ENCODE measurements around the gene TMEM235.

The TMEM235 gene

DNA sequence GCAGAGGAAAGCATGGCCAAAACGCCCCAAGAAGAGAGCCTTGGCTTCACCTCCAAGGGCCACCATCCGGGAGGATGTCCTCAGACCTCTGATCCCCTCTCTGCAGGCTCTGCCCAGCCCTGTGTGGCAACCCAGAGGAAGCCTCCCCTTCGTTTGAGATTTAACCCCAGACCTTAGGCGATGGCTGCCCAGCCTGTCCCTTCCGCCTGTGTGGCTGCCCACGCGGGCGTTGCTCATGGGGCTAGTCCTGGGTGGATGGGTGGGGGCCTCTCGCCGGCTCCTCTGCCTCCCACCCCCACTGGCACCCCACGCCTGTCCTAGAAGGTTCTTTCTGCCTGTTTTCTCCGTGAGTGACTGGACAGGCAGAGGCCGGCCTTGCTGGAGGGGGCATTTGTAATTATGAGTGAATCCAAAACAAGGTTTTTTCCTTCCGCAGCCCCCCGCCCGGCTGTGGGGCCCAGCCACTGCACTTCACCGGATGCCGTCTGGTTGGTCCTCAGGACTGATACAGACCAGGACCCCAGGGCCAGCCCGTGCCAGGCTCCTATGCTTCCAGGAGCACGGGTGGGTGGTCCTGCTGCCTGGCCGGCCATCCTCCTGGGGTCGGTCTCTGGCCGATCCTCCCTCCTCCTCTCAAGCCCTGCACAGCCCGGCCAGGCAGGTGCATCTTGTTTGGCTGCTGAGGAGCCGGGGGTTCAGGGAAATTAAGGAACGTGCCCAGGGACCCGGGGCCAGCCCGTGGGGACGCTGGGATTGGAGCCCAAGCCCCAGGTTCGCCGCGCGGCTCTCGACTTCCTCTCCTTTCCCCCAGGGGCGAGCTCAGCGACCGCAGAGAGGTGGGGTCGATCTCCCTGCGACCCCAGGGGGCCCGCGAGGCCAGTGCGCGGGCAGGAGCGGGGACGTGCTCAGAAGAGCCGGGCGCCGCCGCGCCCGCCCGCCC is at the start of gene TMEM235:
Gene TMEM235, plus strand, starts transcription at position 636 of the 940 bp plus-strand sequence. CDS start 393 bp downstream, outside the sequence.
- no peak for DNase-seq

DNA sequence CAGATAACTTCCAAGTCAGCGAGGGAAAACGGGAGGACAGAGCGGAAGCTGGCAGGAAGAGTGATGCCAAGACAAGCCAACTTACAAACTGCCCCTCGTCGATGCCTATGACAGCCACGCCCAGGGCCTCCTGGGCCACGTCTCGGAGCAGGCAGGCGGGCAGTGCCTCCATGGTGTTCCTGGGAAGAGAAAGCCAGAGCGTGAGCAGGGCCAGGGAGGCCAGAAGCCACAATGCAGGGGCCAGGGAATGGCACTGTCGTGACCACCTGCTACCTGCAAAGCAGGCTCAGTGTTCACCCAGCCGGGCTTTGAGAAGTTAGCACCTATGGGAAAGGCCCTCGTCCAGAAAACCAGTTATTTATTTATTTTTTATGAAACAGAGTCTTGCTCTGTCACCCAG is 48.9 kb upstream of the TMEM235 start:
- no peak for DNase-seq

DNA sequence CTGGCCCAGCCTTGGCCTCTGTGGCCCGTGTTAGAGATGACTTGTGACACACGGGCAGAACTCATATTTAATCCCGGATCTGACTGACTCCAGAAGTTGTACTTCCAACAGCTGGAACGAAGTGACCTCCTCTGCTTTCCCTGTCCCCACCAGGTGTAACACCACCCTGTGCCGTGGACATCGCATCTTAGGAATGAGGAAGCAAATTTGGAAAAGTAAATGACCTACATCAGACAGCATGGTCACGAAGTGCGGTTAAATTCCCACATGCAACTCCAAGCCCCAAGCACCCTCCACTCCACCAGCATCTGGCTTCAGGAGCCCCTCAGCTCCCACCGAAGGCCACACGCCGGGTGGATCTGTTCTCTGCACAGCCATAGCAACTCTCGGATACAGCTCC is 47.5 kb upstream of the TMEM235 start:
- no peak for DNase-seq

DNA sequence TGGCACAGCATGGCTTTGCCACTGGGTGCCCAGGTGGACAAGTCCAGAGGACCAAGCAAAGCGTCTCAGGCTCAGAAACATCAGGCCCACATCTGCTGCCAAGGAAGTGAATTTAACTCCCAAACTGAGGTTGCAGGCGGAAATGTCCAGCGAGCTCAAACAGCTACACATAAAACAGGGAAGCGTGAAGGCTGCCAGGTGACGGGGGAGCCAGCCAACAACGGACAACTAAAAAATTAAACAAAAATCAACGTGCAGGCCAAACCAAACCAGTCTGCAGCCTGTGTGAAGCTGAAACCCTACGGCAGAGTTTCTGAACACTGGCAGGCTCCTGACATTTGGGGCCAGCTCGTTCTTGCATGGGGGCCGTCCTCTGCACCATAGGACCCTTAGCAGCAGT is 47.1 kb upstream of the TMEM235 start:
- DNase-seq = no peak

DNA sequence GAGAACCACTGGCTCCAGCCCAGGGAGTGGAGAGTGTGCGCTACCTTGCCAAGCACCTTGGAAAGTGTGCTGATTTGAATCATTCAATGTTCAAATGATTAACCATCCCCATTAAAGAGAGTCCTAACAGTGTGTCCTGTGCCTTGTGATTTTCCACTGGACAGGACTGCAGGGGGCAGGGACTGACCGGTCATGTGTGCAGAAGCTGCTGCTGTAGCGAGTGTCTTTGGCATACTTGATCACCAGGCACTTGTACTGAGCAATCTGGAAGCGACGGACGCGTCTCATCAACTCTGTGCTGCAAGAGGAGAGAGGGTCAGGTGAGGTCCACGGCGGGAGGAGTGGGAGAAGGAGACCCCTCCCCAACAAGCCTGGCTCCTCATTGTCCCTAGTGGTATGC is 46.6 kb upstream of the TMEM235 start:
- no peak for DNase-seq

DNA sequence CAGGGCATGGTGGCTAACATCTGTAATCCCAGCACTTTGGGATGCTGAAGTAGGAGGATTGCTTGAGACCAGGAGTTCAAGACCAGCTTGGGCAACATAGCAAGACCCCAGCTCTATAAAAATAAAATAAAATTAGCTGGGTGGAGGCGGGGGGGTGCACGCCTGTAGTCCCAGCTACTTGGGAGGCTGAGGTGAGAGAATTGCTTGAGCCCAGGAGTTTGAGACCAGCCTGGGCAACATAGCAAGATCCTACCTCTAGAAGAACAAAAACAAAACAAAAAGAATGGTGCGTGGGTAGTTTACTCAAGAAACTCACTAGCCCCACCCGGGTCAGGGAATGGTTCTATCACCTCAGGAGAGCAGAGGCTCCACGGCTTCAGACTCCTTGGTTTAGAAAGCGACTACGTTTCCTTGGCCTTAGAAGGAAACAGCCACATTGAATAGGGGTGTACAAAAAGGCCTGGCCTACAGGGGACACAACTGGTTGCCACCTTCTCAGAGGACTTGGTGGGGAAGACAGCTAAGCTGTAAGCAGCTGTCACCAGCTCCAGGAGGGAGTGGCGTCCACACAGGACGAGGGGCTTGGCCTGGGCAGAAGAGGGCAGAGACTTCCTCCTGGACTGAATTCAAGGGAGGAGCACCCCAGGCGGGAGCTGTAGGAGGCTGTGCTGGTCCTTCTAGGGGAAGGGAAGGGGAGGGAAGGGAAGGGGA is 45.3 kb upstream of the TMEM235 start:
- peak; percentile 42 to 74 for DNase-seq

DNA sequence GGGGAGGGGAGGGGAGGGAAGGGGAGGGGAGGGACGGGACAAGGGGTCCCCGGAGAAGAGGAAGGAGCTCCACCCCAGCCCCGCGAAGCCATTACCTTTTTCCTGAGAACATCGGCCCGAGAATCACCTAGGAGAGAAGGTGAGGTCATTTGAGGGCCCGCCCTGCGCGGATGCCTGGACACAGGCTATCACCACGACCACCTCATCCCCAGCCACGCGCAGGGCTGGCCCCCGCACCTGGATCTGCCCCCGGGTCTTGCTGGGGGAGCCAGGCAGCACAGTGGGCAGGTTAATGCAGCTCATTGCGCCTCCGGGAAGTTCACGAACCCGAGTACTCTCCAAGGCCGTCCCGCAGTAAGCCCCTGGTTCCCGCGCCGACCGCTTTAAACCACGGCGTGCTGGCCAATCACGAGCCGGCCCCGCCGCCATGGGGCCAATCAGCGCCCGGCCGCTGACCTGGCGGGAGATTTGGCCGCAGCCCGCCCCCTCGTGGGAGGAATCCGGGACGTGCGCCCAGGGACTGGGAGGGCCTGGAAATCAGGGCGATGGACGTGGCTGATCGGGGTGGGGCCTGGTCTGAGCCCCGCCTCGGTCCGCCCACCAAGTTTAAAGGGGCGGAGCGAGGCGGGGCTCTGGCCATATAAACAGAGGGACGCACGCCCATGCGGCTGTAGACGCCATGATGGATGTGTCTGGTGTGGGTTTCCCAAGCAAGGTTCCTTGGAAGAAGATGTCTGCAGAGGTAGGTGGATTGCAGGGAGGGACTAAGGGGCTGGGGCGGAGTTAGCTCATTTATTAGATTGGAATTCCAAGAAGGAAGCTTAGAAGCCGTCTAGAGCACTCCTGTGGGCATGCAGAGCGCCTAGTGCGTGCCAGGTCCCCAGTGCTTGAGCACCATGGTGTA is 44.5 kb upstream of the TMEM235 start, which contains the start of the genes AFMID and TK1:
Gene AFMID, plus strand, starts transcription at position 671 of the 904 bp plus-strand sequence. Its CDS starts 9 bp downstream, at position 680.
Gene TK1, minus strand, starts transcription at position 361 of the 904 bp plus-strand sequence. Its CDS starts 58 bp downstream, at position 303.
- DNase-seq = peak; percentile 99 to 100

DNA sequence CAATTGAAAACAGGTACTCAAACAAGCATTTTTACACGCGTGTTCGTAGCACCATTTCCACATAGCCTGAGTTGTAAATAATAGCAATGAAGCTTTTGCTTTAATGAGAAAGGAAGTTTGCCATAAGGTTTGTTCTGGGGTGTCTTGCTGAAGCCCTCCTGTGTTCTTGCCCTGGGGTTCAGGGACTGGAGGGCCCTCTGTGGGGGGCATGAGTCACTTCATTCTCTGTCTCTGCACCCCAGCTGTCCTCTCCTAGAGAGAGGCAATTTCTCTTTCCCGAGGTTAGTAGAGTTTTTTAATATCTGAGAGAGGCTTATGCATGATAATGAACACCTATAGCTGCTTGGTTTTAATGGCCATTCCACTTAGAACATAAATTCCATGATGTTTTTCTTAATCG is 34.7 kb upstream of the TMEM235 start:
- no peak for DNase-seq

DNA sequence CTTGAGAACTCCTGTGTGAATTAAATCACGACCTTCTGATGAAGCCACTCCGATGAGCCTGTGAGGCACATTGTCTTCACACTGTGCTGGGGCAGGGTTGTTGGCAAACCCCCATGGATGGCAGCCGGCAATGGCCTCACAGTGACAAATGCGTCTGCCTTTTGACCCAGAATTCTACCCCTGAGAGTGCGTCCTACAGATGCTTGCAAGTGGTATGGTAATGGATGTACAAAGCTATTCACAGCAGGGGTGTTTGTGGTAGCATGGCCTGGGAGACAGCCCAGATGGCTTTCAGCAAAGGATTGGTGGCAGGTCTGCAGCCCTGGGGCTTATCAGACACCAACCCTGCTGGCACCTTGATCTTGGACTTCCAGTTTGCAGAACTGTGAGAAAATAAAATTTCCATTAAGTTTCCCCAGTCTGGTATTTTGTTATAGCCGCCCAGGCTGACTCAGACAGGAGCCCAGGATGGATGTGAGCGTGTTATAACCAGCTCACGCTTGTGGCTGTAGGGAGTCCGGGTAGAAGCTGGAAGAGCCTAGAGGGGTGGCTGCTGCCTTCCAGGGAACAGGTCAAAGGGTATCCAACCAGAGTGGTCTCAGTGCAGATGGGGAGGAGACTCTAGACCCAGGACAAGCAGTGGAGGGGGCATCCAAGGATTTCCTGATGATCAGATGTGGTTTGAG is 34.1 kb upstream of the TMEM235 start:
- DNase-seq = peak; percentile 18 to 53

DNA sequence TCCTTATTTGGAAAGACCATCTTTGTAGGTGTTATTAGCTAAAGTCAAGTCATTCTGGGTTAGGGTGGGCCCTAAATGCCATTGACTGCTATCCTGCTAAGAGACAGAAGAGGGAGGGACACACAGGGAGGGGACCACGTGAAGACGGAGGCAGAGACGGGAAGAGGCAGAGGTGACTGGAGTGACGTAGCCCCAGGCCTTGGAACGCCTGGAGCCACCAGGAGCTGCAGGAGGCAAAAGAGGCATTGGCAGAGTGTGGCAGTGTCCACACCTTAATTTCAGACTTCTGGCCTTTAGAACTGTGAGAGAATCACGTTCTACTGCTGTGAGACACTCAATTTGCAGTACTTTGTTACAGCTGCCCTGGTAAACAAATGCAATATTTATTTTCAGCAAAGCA is 31.0 kb upstream of the TMEM235 start:
- no peak for DNase-seq

DNA sequence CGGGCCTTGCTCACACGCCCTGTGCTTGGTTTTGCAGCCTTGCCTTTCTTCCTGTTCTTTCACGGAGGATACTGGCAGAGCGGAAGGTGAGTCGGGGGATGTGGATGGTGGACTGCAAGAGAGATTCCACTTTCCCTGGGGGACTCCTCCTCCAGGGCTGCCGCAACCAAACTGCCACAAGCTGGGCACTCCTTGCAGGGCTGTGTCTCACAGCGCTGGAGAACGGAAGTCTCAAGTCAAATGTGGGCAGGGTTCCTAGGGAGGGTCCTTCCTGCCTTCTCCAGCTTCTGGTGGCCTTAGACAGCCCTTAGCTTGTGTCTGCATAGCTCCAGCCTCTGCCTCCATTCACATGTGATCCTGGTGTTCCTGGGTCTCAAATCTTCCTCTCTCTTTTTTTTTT is 28.8 kb upstream of the TMEM235 start:
- no peak for DNase-seq

DNA sequence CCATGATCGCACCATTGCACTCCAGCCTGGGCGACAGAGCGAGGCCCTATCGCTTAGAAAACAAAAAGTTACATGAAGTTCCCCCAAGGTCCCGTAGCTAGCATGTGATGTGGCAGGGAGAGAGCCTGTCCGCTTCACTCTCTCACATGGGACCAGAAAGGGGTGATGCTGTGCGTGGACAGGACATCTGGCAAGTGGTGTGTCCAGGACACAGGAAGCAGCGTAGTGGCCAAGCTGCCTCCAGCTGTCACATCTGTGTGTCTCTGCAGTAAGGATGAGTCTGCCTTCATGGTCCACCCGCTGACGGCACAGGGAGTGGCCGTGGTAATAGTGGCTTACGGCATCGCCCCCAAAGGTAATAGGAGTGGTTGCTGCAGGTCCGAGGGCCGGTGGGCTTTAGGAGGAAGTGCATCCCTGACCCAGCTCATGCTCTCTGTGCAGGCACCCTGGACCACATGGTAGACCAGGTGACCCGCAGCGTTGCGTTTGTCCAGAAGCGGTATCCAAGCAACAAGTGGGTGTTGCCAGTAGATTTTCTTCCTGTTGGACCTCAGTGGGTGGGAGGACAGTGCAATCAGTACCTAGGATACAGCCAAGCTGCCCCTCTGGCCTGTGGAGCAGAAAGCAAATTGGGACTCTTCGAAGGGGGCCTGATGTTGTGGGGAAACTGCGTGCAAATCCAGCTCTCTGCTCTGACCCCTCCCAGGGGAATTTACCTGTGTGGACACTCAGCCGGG is 26.9 kb upstream of the TMEM235 start:
- DNase-seq = no peak

DNA sequence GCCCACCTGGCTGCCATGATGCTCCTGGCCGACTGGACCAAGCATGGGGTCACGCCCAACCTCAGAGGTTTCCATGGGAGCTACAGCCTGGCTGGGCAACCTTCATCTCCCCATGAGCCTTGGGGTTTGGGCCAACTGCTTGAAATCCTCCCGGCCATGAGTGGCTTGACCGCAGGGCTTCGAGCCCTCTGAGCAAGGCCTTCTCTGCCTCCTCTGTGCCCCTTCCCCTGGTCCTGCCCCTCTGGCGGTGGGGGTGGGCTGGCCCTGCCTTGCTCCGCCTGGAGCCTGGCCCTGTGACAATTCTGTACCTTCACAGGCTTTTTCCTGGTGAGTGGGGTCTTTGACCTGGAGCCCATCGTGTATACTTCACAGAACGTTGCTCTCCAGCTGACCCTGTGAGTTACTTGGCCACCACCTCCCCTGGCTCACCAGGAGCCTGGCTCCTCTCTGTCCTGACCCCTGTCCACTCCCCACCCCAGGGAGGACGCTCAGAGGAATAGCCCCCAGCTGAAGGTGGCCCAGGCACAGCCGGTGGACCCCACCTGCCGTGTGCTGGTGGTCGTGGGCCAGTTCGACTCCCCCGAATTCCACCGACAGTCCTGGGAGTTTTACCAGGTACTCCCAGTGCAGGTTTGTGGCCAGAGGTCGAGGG is 26.2 kb upstream of the TMEM235 start:
- no peak for DNase-seq

DNA sequence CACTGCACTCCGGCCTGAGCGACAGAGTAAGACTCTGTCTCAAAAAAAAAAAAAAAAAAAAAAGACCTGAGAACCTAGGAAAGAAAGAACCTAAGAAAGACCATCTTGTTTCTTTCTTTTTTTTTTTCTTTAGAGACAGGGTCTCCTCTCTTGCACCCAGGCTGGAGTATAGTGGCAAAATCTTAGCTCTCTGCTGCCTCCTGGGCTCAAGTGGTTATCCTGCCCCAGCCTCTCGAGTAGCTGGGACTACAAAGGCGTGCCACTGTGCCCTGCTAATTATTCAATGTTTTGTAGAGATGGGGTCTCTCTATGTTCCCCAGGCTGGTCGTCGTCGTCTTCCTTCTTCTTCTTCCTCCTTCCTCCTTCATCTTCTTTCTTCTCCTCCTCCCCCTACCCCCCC is 25.1 kb upstream of the TMEM235 start:
- DNase-seq = no peak

DNA sequence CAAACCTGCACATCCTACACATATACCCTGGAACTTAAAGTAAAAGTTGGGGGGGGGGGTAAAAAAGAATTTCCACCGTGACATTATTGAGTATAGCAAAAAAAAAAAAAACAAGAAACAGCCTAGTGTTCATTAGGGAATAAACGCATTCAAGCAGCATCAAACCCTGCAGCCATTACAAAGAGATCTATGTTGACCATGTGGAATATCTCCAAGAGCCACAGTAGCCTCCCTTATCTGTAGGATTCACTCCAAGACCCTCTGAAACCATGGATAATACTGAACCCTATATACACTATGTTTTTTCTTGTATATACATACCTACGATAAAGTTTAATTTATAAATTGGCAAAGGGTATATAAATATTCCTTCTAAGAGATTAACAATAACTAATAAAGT is 22.9 kb upstream of the TMEM235 start:
- DNase-seq = no peak

DNA sequence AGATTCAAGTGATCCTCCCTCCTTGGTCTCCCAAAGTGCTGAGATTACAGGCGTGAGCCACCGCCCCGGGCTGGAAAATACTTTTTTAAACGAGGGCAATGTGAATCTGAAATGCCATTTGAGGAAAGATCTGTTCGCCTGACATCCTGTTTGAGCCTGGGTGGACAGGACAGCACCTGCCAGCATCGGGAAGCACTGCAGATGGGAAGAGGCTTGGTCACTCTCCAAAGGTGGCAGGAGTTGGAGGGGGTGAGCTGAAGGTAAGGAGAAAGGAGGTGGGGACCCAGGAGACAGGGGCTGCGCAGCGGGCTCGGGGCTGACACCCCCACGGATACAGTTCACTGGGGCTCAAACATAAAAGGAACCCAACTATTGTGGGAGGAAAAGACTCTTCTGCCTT is 21.3 kb upstream of the TMEM235 start:
- no peak for DNase-seq

DNA sequence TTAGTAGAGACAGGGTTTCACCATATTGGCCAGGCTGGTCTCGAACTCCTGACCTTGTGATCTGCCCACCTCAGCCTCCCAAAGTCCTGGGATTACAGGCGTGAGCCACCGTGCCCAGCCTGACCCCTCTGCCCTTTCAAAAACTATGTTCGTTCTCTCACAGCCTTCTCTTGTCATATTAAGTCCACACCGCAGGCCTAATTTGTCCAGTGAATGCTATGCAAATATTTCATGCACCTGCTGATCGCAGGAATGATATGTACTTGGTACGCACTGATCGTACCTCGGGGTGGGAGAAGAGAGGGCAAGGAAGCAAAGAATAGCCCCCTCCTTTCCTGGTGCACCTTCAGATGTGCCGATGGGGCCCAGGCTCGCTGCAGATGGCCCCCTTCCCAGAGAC is 20.4 kb upstream of the TMEM235 start:
- DNase-seq = no peak

DNA sequence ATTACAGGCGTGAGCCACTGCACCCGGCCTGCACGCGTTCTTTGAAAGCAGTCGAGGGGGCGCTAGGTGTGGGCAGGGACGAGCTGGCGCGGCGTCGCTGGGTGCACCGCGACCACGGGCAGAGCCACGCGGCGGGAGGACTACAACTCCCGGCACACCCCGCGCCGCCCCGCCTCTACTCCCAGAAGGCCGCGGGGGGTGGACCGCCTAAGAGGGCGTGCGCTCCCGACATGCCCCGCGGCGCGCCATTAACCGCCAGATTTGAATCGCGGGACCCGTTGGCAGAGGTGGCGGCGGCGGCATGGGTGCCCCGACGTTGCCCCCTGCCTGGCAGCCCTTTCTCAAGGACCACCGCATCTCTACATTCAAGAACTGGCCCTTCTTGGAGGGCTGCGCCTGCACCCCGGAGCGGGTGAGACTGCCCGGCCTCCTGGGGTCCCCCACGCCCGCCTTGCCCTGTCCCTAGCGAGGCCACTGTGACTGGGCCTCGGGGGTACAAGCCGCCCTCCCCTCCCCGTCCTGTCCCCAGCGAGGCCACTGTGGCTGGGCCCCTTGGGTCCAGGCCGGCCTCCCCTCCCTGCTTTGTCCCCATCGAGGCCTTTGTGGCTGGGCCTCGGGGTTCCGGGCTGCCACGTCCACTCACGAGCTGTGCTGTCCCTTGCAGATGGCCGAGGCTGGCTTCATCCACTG is 17.3 kb upstream of the TMEM235 start, which contains the start of gene BIRC5:
Gene BIRC5, plus strand, starts transcription at position 238 of the 690 bp plus-strand sequence. Its CDS starts 64 bp downstream, at position 302.
- DNase-seq = peak; percentile 98

DNA sequence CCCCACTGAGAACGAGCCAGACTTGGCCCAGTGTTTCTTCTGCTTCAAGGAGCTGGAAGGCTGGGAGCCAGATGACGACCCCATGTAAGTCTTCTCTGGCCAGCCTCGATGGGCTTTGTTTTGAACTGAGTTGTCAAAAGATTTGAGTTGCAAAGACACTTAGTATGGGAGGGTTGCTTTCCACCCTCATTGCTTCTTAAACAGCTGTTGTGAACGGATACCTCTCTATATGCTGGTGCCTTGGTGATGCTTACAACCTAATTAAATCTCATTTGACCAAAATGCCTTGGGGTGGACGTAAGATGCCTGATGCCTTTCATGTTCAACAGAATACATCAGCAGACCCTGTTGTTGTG is 16.7 kb upstream of the TMEM235 start:
- no peak for DNase-seq
